HepG2 (cell line): ENCODE measurements around the gene LMAN2L. TPM values are rescaled to one million over a fixed set of nuclear protein-coding genes. Genes with fewer than 3 reads are reported as not detected.
A peak's percentile ranks its signal among the peaks of the same experiment; 100 is the strongest.

Experiments used
- BCL6 ChIP-seq: IDR thresholded peaks from 2 replicates; pipeline ENCODE4 v1.6.1; 2016; ENCODE audit warnings: missing genetic modification reagents, missing compliant biosample characterization
- DRAP1 ChIP-seq: IDR thresholded peaks from 2 replicates; pipeline ENCODE4 v1.6.1; 2016; ENCODE audit warnings: missing genetic modification reagents, missing compliant biosample characterization
- EEA1 ChIP-seq: sonication (generic); formaldehyde crosslinking; IDR thresholded peaks from 2 replicates; pipeline ENCODE4 v1.5.1; 2020; ENCODE audit warnings: mild to moderate bottlenecking, missing genetic modification reagents, borderline replicate concordance
- ELK4 ChIP-seq: sonication (generic); formaldehyde crosslinking; IDR thresholded peaks from 2 replicates; pipeline ENCODE4 v1.9.0; 2021; ENCODE audit warnings: missing genetic modification reagents, borderline replicate concordance
- EZH2 ChIP-seq: conservative IDR thresholded peaks from 2 replicates; pipeline ENCODE4 v1.6.1; 2012; ENCODE audit warnings: mild to moderate bottlenecking, low read depth, low read length, moderate library complexity
- FUBP1 ChIP-seq: sonication (generic); formaldehyde crosslinking; IDR thresholded peaks from 2 replicates; pipeline ENCODE4 v1.5.1; 2020; ENCODE audit warnings: missing genetic modification reagents, mild to moderate bottlenecking, borderline replicate concordance
- HMGXB3 ChIP-seq: sonication (generic); formaldehyde crosslinking; IDR thresholded peaks from 2 replicates; pipeline ENCODE4 v1.4.0; 2020; ENCODE audit warnings: missing genetic modification reagents, borderline replicate concordance
- KDM3A ChIP-seq: IDR thresholded peaks from 2 replicates; pipeline ENCODE4 v1.6.1; 2018; ENCODE audit warnings: low read depth, missing compliant biosample characterization
- NR2F1 ChIP-seq, 2 experiments: fragments of 450-650 bp in 1 of 2; formaldehyde crosslinking in 1 of 2; IDR thresholded peaks; 2 replicates each; pipeline versions ENCODE4 v1.5.0 to v1.6.1; 2016 to 2020; ENCODE audit warnings: mild to moderate bottlenecking in 1 of 2, missing compliant biosample characterization in 1 of 2, missing genetic modification reagents in 1 of 2, moderate library complexity in 1 of 2
- PHF21A ChIP-seq: sonication (generic); formaldehyde crosslinking; IDR thresholded peaks from 2 replicates; pipeline ENCODE4 v1.5.0; 2020; ENCODE audit warnings: mild to moderate bottlenecking, missing genetic modification reagents
- RFX3 ChIP-seq: IDR thresholded peaks from 2 replicates; pipeline ENCODE4 v1.6.1; 2016; ENCODE audit warnings: missing biosample characterization, missing genetic modification reagents
- SKI ChIP-seq: fragments of 450-650 bp; IDR thresholded peaks from one replicate; pipeline ENCODE4 v1.6.1; 2018; ENCODE audit warnings: mild to moderate bottlenecking; ENCODE audit not compliant: partially characterized antibody
- TARDBP ChIP-seq: sonication (generic); formaldehyde crosslinking; IDR thresholded peaks from 2 replicates; pipeline ENCODE4 v1.8.0; 2022; ENCODE audit warnings: mild to moderate bottlenecking, missing genetic modification reagents
- TFDP1 ChIP-seq: IDR thresholded peaks from 2 replicates; pipeline ENCODE4 v1.6.1; 2016; ENCODE audit warnings: missing compliant biosample characterization, missing genetic modification reagents, borderline replicate concordance
- THYN1 ChIP-seq: sonication (generic); formaldehyde crosslinking; IDR thresholded peaks from 2 replicates; pipeline ENCODE4 v1.8.1; 2023; ENCODE audit warnings: low read depth, mild to moderate bottlenecking, moderate library complexity, missing genetic modification reagents, borderline replicate concordance
- ZC3H13 ChIP-seq: sonication (generic); formaldehyde crosslinking; IDR thresholded peaks from 2 replicates; pipeline ENCODE4 v1.8.1; 2023; ENCODE audit warnings: mild to moderate bottlenecking, missing genetic modification reagents, moderate library complexity
- ZFX ChIP-seq: sonication (generic); formaldehyde crosslinking; IDR thresholded peaks from 2 replicates; pipeline ENCODE4 v1.4.0; 2020; ENCODE audit warnings: mild to moderate bottlenecking, low read depth, missing genetic modification reagents, moderate library complexity
- ZNF674 ChIP-seq: sonication (generic); formaldehyde crosslinking; IDR thresholded peaks from 2 replicates; pipeline ENCODE4 v1.5.0; 2020; ENCODE audit warnings: low read depth, mild to moderate bottlenecking, missing genetic modification reagents
- ZNF784 ChIP-seq: sonication (generic); formaldehyde crosslinking; IDR thresholded peaks from 2 replicates; pipeline ENCODE4 v1.5.1; 2020; ENCODE audit warnings: missing genetic modification reagents, mild to moderate bottlenecking, borderline replicate concordance
- ZNF816 ChIP-seq: sonication (generic); formaldehyde crosslinking; IDR thresholded peaks from 2 replicates; pipeline ENCODE4 v1.8.0; 2022; ENCODE audit warnings: missing genetic modification reagents, mild to moderate bottlenecking, borderline replicate concordance
- polyA plus RNA-seq, 8 experiments: library from polyadenylated mRNA; depleted of rRNA in 3 of 8; stranded (reverse) in 7 of 8; unstranded in 1 of 8; fragments of >200 nt; fragmentation: Illumina TruSeq in 4 of 8; extraction: Trizol in 4 of 8; gene quantifications; 2 replicates each; pipeline versions ENCODE4 v1.2.1 to v1.2.3, GENCODE V29; 2011 to 2016; ENCODE audit warnings: low read depth in 4 of 8, missing spikeins in 1 of 8, mixed read lengths in 1 of 8; ENCODE audit not compliant: insufficient read depth in 1 of 8
- total RNA-seq, 5 experiments: library from RNA; depleted of rRNA; stranded (reverse); fragments of >200 nt; fragmentation: Illumina TruSeq; extraction: Trizol; gene quantifications; 2 replicates each; pipeline ENCODE4 v1.2.3, GENCODE V29; 2016; ENCODE audit warnings: low read depth in 1 of 5

The LMAN2L gene
- total and polyA plus RNA-seq, 2 of the 13 experiments (the other 11 are each of a cell fraction or from before 2014, with no cell fraction given), result 39.1 to 57.9 TPM

GRCh38 chr2:96715658-96716057, 24.2 kb downstream of the LMAN2L start (continued):
- TF ChIP-seq DRAP1, result no peak; the same call in 1 of the 2 replicates
- TF ChIP-seq TARDBP (CRISPR knock-in tag), result no peak
- no peak for TF ChIP-seq ZNF784
- peak in 1 of 2 experiments; percentile 41; a peak in 2 of 4 replicates for TF ChIP-seq NR2F1 (CRISPR knock-in tag; IDR thresholded peaks at IDR 0.05)
- no peak for TF ChIP-seq ZFX (CRISPR knock-in tag)
- TF ChIP-seq ZC3H13, result no peak
- TF ChIP-seq TFDP1 (CRISPR knock-in tag), result no peak
- no peak for TF ChIP-seq SKI
- TF ChIP-seq RFX3 (CRISPR knock-in tag), result no peak
- no peak for TF ChIP-seq EZH2
- TF ChIP-seq THYN1 (CRISPR knock-in tag), result no peak
- TF ChIP-seq ZNF816 (CRISPR knock-in tag), result no peak
- TF ChIP-seq PHF21A (CRISPR knock-in tag), result no peak
- TF ChIP-seq KDM3A (CRISPR knock-in tag), result no peak
- peak; percentile 70 for TF ChIP-seq BCL6 (CRISPR knock-in tag)
- TF ChIP-seq ELK4 (CRISPR knock-in tag), result no peak
- no peak for TF ChIP-seq EEA1 (CRISPR knock-in tag)
- TF ChIP-seq FUBP1, result no peak
- no peak for TF ChIP-seq ZNF674 (CRISPR knock-in tag)
- no peak for TF ChIP-seq HMGXB3
